ENCODE data around the gene YJEFN3. TPM values are rescaled to one million over a fixed set of nuclear protein-coding genes. Genes with fewer than 3 reads are reported as not detected.

Gene YJEFN3
- total and polyA plus RNA-seq, 4 donors: 0.19 to 0.88 (median 0.63) TPM

GRCh38 chr19:19543101-19543500 is 14.4 kb downstream of the YJEFN3 start:
- DNase-seq (ENCODE audit: low spot score): no peak
- TF ChIP-seq JUND (IDR thresholded peaks at IDR 0.05) (no peak), EGR1 (IDR thresholded peaks at IDR 0.05; ENCODE audit: low read depth in 2 of 2) (no peak), GABPA (IDR thresholded peaks at IDR 0.05 in 1 of 2, conservative IDR thresholded peaks at IDR 0.05 in 1 of 2) (no peak), REST (IDR thresholded peaks at IDR 0.05) (no peak), ZBTB33 (IDR thresholded peaks at IDR 0.05) (no peak), NR2F2 (IDR thresholded peaks at IDR 0.05) (no peak), FOXA1 (IDR thresholded peaks at IDR 0.05) (no peak), FOXA2 (IDR thresholded peaks at IDR 0.05) (no peak), HNF4G (IDR thresholded peaks at IDR 0.05) (no peak), ATF3 (IDR thresholded peaks at IDR 0.05) (no peak), HNF4A (conservative IDR thresholded peaks at IDR 0.05) (no peak), SP1 (IDR thresholded peaks at IDR 0.05) (no peak), RAD21 (IDR thresholded peaks at IDR 0.05) (no peak), TAF1 (conservative IDR thresholded peaks at IDR 0.05) (no peak), YY1 (IDR thresholded peaks at IDR 0.05) (no peak)
- TF ChIP-seq, protein P1, sequence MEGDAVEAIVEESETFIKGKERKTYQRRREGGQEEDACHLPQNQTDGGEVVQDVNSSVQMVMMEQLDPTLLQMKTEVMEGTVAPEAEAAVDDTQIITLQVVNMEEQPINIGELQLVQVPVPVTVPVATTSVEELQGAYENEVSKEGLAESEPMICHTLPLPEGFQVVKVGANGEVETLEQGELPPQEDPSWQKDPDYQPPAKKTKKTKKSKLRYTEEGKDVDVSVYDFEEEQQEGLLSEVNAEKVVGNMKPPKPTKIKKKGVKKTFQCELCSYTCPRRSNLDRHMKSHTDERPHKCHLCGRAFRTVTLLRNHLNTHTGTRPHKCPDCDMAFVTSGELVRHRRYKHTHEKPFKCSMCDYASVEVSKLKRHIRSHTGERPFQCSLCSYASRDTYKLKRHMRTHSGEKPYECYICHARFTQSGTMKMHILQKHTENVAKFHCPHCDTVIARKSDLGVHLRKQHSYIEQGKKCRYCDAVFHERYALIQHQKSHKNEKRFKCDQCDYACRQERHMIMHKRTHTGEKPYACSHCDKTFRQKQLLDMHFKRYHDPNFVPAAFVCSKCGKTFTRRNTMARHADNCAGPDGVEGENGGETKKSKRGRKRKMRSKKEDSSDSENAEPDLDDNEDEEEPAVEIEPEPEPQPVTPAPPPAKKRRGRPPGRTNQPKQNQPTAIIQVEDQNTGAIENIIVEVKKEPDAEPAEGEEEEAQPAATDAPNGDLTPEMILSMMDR (IDR thresholded peaks at IDR 0.05; ENCODE audit: low read depth, low read length, missing input control): no peak
- TF ChIP-seq, protein P2, sequence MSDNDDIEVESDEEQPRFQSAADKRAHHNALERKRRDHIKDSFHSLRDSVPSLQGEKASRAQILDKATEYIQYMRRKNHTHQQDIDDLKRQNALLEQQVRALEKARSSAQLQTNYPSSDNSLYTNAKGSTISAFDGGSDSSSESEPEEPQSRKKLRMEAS (IDR thresholded peaks at IDR 0.05): no peak
- Histone ChIP-seq H3K27me3 (ENCODE audit: control insufficient read depth in 4 of 4, insufficient read depth in 4 of 4, low read length in 3 of 4) (peaks cover 0 to 6% (median 2%) of the 10 kb centered on the region in 4 donors), H3K9me3 (ENCODE audit: control insufficient read depth in 4 of 4, low read length in 3 of 4) (peaks cover 0 to 3% (median 0%) of the 10 kb centered on the region in 4 donors), H3K4me3 (ENCODE audit: low read depth in 1 of 3, low read length in 3 of 3) (no peak overlapping the region), H3K4me1 (ENCODE audit: control insufficient read depth in 4 of 4, insufficient read depth in 4 of 4, low read length in 3 of 4) (peaks cover 0 to 9% (median 5%) of the 10 kb centered on the region in 4 donors), H3K36me3 (ENCODE audit: control insufficient read depth in 4 of 4, insufficient read depth in 3 of 4, low read depth in 1 of 4, low read length in 3 of 4) (no peaks in the 10 kb centered on the region), H3K9ac (ENCODE audit: low read depth in 1 of 2, low read length in 2 of 2) (no peak overlapping the region), H3K27ac (ENCODE audit: low read depth in 1 of 2, low read length in 2 of 2) (no peak overlapping the region)
- WGBS: 95% methylated on average over 13 of the region's 13 CpGs
